HG02840 (cell line): ENCODE results near the gene SETD1A.

Source experiments
- ATAC-seq: cut with Tn5 transposase; IDR thresholded peaks from one replicate; pipeline ENCODE4 v1.9.1; 2021; ENCODE audit warnings: mild to moderate bottlenecking, moderate library complexity, moderate number of reproducible peaks; ENCODE audit not compliant: unreplicated experiment, low FRiP score

SETD1A gene

GRCh38 chr16:30996324-30996984 lies 38.9 kb downstream of the SETD1A start:
- no peak for ATAC-seq

DNA sequence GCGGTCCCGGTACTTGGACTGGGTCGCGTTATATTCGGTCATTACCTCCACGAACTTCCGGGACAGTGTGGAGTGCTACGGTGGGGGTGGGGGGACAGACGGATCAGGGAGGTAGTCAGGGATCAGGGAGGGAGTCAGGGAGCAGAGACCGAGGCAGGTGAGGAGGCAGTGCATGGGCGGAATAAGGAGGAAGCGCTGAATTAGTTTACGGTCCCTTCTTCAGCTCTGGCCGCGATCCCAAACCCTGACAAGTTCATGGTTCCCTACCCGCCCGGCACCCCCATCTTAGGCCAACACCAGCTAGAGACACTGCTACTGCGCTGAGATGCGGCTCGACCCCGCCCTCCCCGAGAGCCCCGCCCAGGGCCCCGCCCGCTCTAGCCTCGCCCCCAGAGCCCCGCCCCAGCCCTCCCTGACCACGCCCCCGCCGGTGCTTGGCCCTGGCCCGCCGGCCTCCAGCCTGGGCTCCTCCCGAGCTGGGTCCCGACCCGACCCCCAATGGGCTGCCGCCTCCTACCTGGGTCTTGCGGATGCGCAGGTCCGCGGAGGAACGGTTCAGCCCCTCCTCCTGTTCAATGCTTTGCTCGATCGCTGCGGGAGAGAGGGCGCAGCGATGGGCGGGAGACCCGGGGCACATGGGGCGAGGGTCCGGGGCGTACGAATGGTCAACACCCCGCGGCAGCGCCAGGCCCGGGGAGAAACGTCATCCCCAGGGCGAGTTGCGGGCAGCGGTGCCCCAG lies 39.6 kb downstream of the SETD1A start:
- peak; percentile 57 for ATAC-seq

GRCh38 chr16:30997725-30998711 lies 40.5 kb downstream of the SETD1A start:
- no peak for ATAC-seq

DNA sequence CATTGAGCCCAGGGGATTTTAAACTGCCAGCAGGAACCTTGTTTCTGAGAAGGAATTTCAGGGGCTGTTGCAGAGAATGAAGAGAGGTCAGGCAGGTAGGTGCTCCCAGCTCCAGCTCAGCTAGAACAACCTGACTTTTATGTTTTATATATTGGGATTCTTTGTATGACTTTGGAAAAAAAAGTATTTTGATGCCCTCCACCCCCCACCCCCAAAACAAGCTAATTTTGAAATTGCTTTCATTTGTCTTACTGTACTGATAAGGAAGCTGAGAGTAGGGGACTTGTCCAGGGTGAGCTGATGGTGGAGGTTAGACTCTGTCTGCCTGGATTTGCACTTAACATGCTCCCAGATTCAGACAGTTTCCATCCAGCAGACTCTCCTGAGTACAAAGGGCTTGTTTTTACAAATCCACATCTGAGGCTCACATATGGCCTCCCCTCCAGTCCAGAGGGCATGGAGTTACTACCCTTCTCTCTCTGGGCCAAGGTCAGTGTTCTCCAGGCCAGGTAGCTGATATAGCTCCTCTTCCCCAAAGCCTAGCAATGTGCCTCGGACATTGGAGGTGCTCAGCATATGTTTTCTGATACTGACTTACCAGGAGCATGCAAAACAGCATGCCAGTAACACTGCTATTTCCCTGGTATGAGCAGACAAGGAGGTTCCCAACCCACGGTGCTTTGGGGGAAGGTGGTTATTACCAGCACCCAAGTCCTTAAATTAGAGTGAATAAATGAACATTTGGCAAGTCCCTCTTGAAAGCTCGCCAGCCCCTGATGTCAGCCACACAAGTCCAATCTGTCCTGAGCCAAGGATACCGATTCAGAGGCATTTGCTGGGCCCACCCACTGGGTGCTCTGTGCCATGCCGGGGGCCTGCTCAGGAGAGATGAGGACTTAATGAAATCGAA lies 41.6 kb downstream of the SETD1A start:
- ATAC-seq = no peak

DNA sequence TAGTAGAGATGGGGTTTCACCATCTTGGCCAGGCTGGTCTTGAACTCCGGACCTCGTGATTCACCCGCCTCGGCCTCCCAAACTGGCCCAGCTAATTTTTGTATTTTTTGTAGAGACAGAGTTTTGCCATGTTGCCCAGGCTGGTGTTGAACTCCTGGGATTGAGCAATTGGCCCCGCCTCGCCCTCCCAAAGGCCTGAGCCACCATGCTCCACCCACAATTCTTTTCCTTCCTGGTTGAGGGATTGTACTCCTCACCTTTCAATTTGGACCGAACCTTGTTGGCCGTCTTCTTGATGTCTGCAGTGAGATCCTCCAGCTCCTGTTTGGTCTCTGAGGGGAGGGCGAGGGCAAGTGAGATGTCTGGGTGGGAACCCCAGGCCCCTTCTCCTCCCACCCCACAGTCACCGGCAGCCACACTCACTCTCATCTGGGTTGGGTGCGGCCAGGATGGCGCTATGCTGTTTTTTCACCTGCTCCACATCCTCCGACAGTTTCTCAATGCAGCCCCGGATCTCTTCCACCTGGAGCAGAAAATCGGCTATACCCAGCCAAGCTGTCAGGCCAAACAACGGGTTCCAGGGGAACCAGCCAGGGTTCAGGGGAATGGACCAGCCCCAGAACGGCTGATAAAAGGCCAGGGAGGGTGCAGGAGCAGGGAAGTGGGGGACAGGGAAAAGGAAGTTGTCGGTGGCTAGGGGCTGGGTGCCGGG lies 43.3 kb downstream of the SETD1A start:
- ATAC-seq = no peak

DNA sequence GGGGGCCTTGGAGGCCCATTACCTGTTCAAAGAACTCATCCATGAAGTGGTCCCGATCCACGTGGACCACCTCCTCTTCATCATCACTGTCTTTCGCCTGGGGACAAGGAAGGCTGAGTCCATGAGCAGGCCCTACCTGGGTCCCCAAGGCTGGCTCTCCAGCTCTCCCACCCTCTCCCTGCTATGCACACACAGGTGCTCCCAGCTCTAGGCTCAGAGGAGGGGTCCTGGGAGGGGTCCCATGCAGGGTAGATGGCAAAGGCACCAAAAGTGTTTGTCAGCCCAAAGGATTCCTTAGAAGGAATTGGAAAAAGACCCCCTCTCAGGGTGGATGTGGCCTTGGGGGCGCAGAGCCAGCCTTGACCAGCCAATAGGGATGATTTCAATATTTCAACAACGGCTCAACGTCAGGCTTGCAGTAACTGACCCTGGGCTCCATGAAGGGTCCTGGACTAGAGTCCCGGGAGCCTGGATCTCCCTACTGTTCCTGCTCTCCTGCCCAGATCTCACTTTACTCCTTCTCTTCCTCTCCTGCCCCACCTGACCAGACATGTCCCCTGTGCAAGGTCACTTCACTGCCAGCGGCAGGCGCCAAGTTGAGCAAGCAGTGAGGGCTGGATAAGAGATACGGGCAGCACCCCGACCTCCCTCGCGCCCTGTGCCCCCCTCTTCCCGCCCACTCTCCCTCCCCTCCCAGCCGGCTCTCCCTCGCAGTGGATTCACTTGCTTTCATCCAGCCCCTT lies 44.1 kb downstream of the SETD1A start:
- ATAC-seq = no peak

DNA sequence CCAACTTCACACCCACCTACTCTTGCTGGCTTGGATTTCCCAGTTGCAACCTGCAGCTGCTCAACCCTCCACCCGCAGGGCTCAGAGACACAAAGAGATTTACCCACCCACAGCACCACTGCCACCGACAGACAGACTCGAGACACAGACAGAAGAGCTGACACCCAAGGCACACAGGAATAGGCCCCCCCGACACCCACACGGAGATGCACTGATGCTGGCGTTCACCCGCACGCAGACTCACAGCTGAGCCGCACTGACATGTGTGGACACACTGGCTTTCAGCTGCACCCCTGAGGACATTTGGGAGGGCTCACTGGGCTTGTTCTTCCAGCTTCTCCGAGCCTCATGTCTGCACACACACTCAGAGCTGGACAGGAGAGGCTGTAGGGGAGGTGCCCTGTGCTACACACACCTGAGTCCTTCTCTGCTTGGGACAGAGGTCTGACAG lies 44.7 kb downstream of the SETD1A start:
- ATAC-seq = no peak

GRCh38 chr16:31002862-31003341 lies 45.3 kb downstream of the SETD1A start:
- ATAC-seq = no peak

- ATAC-seq = no peak
Observed at GRCh38 chr16:31003744-31004143, 46.2 kb downstream of the SETD1A start.

DNA sequence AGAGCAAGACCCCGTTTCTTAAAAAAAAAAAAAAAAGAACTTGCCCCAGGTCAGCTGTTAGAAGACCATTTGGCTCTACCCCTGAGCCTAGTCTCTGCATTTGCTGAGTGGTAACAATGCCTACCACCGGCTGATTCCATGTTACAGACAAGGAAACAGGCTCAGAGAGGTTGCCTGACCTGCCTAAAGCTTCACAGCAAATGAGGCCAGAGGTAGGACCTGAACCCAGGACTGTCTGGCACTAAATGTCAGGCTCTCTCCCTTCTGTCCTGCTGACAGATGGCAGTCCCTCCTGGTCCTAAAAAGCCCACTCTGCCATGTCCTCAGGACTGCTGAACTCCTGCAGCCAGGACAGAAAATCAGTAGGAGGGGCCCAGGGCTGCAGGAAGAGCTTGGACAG lies 47.1 kb downstream of the SETD1A start:
- no peak for ATAC-seq

DNA sequence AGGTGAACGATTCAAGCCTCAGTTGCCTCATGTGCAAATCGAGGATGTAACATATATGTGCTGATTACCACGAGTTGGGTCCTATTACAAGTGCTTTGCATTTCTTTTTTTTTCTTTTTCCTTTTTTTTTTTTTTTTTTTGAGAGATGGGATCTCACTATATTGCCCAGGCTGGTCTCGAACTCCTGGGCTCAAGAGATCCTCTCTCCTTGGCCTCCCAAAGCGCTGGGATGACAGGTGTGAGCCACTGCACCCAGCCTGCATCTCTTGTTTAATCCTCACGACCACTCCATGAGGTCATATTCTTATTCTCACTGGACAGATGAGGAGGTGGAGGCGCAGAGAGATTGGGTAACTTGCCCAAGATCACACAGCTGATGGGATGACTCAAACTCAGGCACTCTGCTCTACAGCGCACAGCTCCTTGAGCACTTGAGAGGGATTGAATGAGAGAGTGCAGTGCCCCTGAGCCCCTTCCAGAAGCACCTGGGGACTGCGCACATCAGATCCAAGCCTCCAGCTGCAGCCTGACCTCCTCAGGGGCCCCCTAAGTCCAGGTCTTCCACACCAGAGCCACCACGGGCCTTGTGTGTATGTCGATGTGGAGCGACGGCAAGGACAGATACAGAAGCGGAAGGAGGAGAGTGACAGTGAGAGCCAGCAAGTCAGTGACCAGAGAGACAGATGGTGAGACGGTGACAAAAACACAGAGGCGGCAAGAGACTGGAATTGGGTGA lies 48.0 kb downstream of the SETD1A start:
- no peak for ATAC-seq

- ATAC-seq = no peak
Observed at GRCh38 chr16:31006086-31006385, 48.5 kb downstream of the SETD1A start.

DNA sequence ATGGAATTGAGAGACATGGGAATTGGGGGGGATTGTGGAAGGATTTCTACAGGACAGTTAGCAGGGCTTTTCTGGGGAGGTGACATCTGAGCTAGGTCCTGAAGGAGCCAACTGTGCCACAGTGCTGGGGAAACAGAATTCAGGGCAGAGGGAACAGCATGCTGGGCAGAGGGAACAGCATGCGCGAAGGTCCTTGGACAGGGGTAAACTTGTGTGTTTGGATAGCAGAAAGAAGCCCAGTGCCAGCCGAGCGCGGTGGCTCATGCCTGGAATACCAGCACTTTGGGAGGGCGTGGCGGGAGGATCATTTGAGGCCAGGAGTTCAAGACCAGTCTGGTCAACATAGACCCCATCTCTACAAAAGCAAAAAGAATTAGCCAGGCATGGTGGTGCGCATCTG lies 49.0 kb downstream of the SETD1A start:
- no peak for ATAC-seq

GRCh38 chr16:31007684-31008083 lies 50.1 kb downstream of the SETD1A start:
- no peak for ATAC-seq

GRCh38 chr16:31008149-31008548 lies 50.6 kb downstream of the SETD1A start:
- ATAC-seq = no peak

- ATAC-seq = no peak
Observed at GRCh38 chr16:31008551-31008950, 51.0 kb downstream of the SETD1A start.

DNA sequence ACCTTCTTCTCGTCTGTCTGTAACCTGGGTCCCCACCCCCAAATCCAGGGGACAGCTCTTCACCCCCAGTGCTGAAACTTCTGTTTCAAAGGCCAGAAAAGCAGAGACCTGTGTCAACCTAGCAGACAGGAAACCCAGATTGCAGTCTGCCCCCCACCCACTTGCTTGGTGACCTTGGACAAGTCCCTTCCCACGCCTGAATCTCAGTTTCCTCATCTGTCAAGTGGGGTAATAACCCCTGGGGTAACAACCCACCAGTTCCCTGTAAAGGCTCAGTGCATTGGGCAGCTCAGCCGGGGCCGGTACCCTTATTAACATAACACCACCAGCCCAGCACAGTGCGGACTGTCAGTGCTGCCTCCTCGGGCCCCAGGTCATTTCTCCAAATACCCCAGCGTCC lies 51.6 kb downstream of the SETD1A start:
- ATAC-seq = no peak
